HepG2 (cell line): ENCODE measurements around the gene PMM2. TPM values are rescaled to one million over a fixed set of nuclear protein-coding genes. Genes with fewer than 3 reads are reported as not detected.

Experiments used
- CHCHD3 ChIP-seq: sonication (generic); formaldehyde crosslinking; IDR thresholded peaks from 2 replicates; pipeline ENCODE4 v1.8.0; 2022; ENCODE audit warnings: mild to moderate bottlenecking, missing genetic modification reagents, moderate library complexity
- ELF4 ChIP-seq: sonication (generic); formaldehyde crosslinking; IDR thresholded peaks from 2 replicates; pipeline ENCODE4 v1.5.0; 2020; ENCODE audit warnings: missing genetic modification reagents, mild to moderate bottlenecking, moderate library complexity, borderline replicate concordance
- ERF ChIP-seq: IDR thresholded peaks from 2 replicates; pipeline ENCODE4 v1.6.1; 2018; ENCODE audit warnings: missing biosample characterization, missing genetic modification reagents
- GLI4 ChIP-seq: sonication (generic); formaldehyde crosslinking; IDR thresholded peaks from 2 replicates; pipeline ENCODE4 v1.5.1; 2020; ENCODE audit warnings: missing genetic modification reagents, mild to moderate bottlenecking, moderate library complexity, borderline replicate concordance
- HBP1 ChIP-seq: IDR thresholded peaks from 2 replicates; pipeline ENCODE4 v1.6.1; 2016; ENCODE audit warnings: low read depth, control low read depth
- IRX3 ChIP-seq: sonication (generic); formaldehyde crosslinking; IDR thresholded peaks from 2 replicates; pipeline ENCODE4 v1.8.1; 2023; ENCODE audit warnings: mild to moderate bottlenecking, low read depth, missing genetic modification reagents, borderline replicate concordance
- MYNN ChIP-seq: sonication (generic); formaldehyde crosslinking; IDR thresholded peaks from 2 replicates; pipeline ENCODE4 v1.4.0; 2020; ENCODE audit warnings: mild to moderate bottlenecking, low read depth, missing genetic modification reagents
- PHF20 ChIP-seq: sonication (generic); formaldehyde crosslinking; IDR thresholded peaks from 2 replicates; pipeline ENCODE4 v1.5.0; 2020; ENCODE audit warnings: mild to moderate bottlenecking, missing genetic modification reagents
- RELA ChIP-seq: sonication (generic); formaldehyde crosslinking; IDR thresholded peaks from 2 replicates; pipeline ENCODE4 v1.4.0; 2020; ENCODE audit warnings: missing genetic modification reagents
- SMC3 ChIP-seq: IDR thresholded peaks from 2 replicates; pipeline ENCODE4 v1.6.1; 2011; ENCODE audit warnings: low read length, improper control_type of control experiment
- SSRP1 ChIP-seq: IDR thresholded peaks from 2 replicates; pipeline ENCODE4 v1.6.1; 2016; ENCODE audit warnings: control low read depth
- TRAFD1 ChIP-seq: sonication (generic); formaldehyde crosslinking; IDR thresholded peaks from 2 replicates; pipeline ENCODE4 v1.5.1; 2020; ENCODE audit warnings: missing genetic modification reagents, mild to moderate bottlenecking, borderline replicate concordance
- XRCC5 ChIP-seq: fragments of 200-400 bp; formaldehyde crosslinking; optimal IDR thresholded peaks from 2 replicates; pipeline ENCODE3; 2017; ENCODE audit warnings: mild to moderate bottlenecking, low read length
- ZBTB3 ChIP-seq: sonication (generic); formaldehyde crosslinking; IDR thresholded peaks from 2 replicates; pipeline ENCODE4 v1.4.0; 2020; ENCODE audit warnings: low read depth, mild to moderate bottlenecking, moderate library complexity, missing genetic modification reagents, borderline replicate concordance
- ZNF17 ChIP-seq: sonication (generic); formaldehyde crosslinking; IDR thresholded peaks from 2 replicates; pipeline ENCODE4 v1.5.0; 2020; ENCODE audit warnings: mild to moderate bottlenecking, missing genetic modification reagents
- ZNF18 ChIP-seq: sonication (generic); formaldehyde crosslinking; IDR thresholded peaks from 2 replicates; pipeline ENCODE4 v1.8.0; 2022; ENCODE audit warnings: mild to moderate bottlenecking, missing genetic modification reagents; ENCODE audit not compliant: insufficient replicate concordance
- ZNF337 ChIP-seq: sonication (generic); formaldehyde crosslinking; IDR thresholded peaks from 2 replicates; pipeline ENCODE4 v1.5.1; 2020; ENCODE audit warnings: missing genetic modification reagents, low read depth, mild to moderate bottlenecking, borderline replicate concordance
- ZNF512 ChIP-seq: sonication (generic); formaldehyde crosslinking; IDR thresholded peaks from 2 replicates; pipeline ENCODE4 v1.4.0; 2020; ENCODE audit warnings: mild to moderate bottlenecking, missing genetic modification reagents
- ZNF557 ChIP-seq: sonication (generic); formaldehyde crosslinking; IDR thresholded peaks from 2 replicates; pipeline ENCODE4 v1.4.0; 2020; ENCODE audit warnings: missing genetic modification reagents
- ZNF672 ChIP-seq: sonication (generic); formaldehyde crosslinking; IDR thresholded peaks from 2 replicates; pipeline ENCODE4 v1.8.1; 2022; ENCODE audit warnings: missing genetic modification reagents
- ZSCAN21 ChIP-seq: sonication (generic); formaldehyde crosslinking; IDR thresholded peaks from 2 replicates; pipeline ENCODE4 v1.8.0; 2022; ENCODE audit warnings: mild to moderate bottlenecking, missing genetic modification reagents, moderate library complexity, borderline replicate concordance
- polyA plus RNA-seq, 8 experiments: library from polyadenylated mRNA; depleted of rRNA in 3 of 8; stranded (reverse) in 7 of 8; unstranded in 1 of 8; fragments of >200 nt; fragmentation: Illumina TruSeq in 4 of 8; extraction: Trizol in 4 of 8; gene quantifications; 2 replicates each; pipeline versions ENCODE4 v1.2.1 to v1.2.3, GENCODE V29; 2011 to 2016; ENCODE audit warnings: low read depth in 4 of 8, missing spikeins in 1 of 8, mixed read lengths in 1 of 8; ENCODE audit not compliant: insufficient read depth in 1 of 8
- total RNA-seq, 5 experiments: library from RNA; depleted of rRNA; stranded (reverse); fragments of >200 nt; fragmentation: Illumina TruSeq; extraction: Trizol; gene quantifications; 2 replicates each; pipeline ENCODE4 v1.2.3, GENCODE V29; 2016; ENCODE audit warnings: low read depth in 1 of 5

The PMM2 gene
- total and polyA plus RNA-seq, 2 of the 13 experiments (the other 11 are each of a cell fraction or from before 2014, with no cell fraction given) = 52.2 to 93.7 TPM

GRCh38 chr16:8797364-8798173 lies at the start of gene PMM2, which contains the start of gene TMEM186 (continued):
- TF ChIP-seq ZNF512 (no peak), PHF20 (CRISPR knock-in tag) (peak; percentile 96), ELF4 (CRISPR knock-in tag) (peak; percentile 100), CHCHD3 (CRISPR knock-in tag) (peak; percentile 96), GLI4 (CRISPR knock-in tag) (peak; percentile 96), ZNF17 (CRISPR knock-in tag) (no peak; the same call in 1 of the 2 replicates), TRAFD1 (CRISPR knock-in tag) (no peak; the same call in 1 of the 2 replicates), ZNF672 (CRISPR knock-in tag) (no peak), ZNF557 (CRISPR knock-in tag) (peak; percentile 98), MYNN (CRISPR knock-in tag) (peak; percentile 94), RELA (CRISPR knock-in tag) (no peak; the same call in 1 of the 2 replicates), ERF (CRISPR knock-in tag) (peak; percentile 99), SMC3 (0 out of 2 replicates have a peak, but pooled peaks have one; percentile 2), HBP1 (CRISPR knock-in tag) (peak; percentile 99), XRCC5 (peak; percentile 91), IRX3 (CRISPR knock-in tag) (peak; percentile 97), SSRP1 (CRISPR knock-in tag) (no peak), ZNF18 (peak; percentile 96), ZNF337 (CRISPR knock-in tag) (no peak; the same call in 1 of the 2 replicates), ZSCAN21 (CRISPR knock-in tag) (peak; percentile 97), ZBTB3 (CRISPR knock-in tag) (peak; percentile 94)
